GM12874 (cell line): ENCODE results near the gene CPSF4L.

Source experiments
- TF ChIP-seq, protein P1 (sequence below): IDR thresholded peaks from 2 replicates; pipeline ENCODE4 v1.5.1; 2011; ENCODE audit warnings: low read depth, mild to moderate bottlenecking, control low read depth, low read length, moderate library complexity; ENCODE audit not compliant: insufficient read depth

The CPSF4L gene

DNA sequence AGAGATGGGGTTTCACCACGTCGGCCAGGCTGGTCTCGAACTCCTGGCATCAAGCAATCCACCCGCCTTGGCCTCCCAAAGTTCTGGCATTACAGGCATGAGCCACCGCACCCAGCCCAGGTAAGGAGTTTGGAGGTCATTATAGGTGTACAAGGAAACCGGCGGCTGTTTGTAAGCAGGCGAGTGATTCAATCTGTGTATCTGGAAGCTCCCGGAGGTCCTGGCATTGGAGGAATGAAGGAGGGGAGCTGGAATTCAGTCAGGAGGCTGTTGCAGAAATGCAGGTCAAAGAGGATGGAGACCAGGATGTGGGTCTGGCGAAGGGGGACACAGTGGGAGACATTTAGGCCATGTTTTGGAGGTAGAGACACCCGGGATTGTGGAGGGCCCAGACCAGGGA is 31.4 kb upstream of the CPSF4L start:
- TF ChIP-seq, protein P1, sequence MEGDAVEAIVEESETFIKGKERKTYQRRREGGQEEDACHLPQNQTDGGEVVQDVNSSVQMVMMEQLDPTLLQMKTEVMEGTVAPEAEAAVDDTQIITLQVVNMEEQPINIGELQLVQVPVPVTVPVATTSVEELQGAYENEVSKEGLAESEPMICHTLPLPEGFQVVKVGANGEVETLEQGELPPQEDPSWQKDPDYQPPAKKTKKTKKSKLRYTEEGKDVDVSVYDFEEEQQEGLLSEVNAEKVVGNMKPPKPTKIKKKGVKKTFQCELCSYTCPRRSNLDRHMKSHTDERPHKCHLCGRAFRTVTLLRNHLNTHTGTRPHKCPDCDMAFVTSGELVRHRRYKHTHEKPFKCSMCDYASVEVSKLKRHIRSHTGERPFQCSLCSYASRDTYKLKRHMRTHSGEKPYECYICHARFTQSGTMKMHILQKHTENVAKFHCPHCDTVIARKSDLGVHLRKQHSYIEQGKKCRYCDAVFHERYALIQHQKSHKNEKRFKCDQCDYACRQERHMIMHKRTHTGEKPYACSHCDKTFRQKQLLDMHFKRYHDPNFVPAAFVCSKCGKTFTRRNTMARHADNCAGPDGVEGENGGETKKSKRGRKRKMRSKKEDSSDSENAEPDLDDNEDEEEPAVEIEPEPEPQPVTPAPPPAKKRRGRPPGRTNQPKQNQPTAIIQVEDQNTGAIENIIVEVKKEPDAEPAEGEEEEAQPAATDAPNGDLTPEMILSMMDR = no peak

DNA sequence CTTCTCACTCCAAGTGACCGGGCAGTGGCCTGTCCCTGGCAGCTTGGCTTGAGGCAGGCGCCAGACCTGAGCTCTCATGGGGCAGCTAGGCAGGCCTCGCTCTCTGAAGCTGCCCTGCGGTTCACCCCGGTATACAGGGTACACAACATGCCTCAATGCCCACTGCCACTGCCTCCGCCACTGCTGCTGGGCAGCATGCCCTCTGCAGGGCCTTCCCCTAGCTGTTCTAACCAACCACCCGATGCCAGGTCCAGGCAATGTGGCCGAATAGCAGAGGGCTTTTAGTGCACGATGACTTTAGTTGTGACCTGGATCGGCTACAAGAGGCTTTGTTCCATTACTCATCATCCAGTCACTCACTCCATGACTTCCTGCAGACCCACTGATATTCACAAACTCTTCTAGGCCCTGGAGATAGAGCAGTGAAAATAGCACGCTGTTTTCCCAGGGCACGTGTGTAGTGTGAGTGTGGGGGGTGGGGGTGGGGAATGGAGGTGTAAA is 30.4 kb upstream of the CPSF4L start:
- TF ChIP-seq, protein P1 = no peak

DNA sequence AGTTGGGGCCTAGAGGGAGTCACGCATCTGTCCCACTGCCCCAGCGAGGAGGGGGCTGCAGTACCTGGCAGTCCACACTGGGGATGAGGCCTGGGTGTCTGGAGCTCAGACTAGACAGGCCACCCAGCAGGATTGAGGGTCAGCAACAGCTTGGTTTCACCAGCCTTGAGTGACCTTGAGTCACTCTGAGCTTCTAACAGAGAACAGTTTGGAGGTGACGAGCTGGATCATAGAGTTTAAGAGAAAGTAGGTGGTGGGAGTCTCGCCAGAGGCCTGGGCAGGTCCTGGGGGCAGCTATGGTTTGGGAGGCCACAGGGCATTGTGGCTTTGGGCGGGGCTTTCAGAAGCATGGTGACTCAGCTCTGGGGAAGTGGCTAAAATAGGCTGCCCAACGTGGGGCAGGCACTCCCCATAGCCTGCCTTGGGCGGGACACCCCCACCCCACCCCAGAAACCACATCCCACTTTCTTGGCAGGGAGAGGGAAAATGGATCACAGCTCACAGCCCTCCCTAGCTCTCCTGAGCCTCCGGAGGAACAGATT is 29.7 kb upstream of the CPSF4L start:
- TF ChIP-seq, protein P1 = no peak

DNA sequence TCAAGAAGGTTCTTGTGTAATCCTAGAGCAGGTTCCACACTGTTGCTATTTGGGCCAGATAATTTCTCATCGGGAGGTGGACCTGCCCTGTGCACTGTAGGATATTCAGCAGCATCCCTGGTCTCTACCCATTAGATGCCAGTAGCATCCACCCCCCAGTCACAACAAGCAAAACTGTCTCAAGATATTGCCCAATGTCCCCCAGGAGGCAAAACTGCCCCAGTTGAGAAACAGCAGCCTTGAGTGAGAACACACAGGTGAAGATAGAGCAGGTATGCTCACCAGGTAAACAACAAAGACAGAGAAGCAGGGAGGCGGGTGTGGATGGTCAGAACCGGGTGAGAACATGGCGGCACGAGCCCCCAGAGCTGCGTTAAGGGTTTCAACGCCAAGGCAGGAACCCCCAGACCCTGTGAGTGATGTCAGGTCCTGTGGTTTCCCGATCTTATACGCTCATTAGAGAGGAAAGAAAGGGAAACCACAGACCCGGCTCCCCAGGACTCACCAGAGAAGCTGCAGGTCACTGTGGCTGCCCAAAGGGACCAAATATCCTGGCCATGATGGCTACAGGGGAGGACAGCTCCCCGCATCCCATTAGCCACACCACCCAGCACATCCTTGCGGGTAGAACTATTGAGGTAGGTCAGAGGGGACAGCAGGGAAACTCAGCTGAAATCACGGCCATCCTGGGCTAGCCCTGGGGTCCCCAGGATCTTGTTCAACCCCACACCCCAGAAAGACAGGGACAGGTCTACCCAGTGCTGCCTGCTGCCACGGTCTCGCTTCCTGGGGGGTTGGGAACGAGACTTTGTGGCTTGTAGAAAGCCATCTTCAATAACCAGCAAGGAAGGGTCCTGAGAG is 28.9 kb upstream of the CPSF4L start:
- TF ChIP-seq, protein P1 = no peak

DNA sequence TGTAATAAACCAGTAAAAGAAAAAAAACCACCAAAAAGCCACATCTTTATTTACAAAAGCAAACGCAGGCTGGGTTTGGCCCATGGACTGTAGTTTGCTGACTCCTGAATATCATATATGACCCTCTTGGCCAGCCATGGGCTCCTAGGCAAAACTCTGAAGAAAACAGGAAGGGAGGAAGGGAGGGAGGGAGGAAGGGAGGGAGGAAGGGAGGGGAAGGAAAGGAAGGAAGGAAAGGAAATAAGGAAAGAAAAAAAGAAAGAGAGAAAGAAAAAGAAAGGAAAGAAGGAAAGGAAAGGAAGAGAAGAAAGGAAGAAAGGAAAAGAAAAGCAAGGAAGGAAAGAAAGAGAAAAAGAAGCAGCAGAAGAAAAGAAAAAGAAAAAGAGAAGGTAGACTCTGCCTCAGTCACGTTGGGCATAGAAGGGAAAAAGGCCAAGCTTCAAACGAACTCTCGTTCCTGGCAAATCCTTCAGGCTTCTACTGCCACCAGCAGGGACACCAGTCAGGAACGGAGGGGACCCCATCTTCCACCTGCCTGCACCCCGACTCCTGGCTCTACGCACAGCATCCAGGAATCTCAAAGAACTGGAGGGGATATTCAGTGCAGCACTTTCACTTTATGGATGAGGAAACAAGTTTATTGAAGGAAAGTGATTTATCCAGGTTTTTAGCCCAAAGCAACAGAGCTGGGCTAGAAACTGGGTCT is 28.0 kb upstream of the CPSF4L start:
- TF ChIP-seq, protein P1 = no peak

DNA sequence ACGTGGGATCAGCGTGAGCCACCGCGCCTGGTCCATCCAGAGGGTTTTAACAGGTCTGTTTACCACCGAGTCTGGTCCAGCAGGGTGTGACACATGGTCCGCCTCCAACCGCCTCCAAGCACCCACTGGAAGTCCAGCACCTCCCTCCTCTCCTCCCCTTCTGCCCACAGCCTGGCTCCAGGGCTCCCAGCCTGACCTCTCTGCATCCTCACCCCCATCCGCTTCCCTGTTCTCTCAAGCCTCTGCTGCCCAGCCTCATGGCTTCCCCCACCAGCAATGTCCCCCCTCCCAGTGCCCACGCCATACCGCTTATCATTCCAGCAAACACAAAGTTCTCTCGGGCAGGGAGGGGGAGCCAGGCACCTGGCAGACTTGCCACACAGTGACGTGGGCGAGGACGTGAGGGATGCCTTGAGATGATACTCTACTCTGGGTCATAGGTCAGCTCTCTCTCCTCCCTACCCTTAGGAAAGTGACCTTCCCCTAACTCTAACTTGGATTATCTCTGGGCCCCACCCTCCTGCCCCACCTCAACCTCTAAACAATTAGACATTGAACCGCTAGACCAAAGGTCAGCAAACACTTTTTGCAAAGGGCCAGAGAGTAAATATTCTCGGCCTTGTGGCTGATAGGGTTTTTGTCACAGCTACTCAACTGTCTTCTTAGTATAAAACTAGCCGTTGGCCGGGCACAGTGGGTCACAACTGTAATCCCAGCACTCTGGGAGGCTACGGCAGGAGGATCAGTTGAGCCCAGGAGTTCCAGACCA is 27.0 kb upstream of the CPSF4L start:
- TF ChIP-seq, protein P1 = no peak
